ENCODE results near the gene YIPF1.
"Not testable (repeated sequence)": the region's sequence is repeated elsewhere in the genome, so short reads cannot be mapped to it uniquely, and the experiment has no call there.

YIPF1 gene

GRCh38 chr1:53838654-53838974, 51.0 kb downstream of the YIPF1 start:
- DNase-seq (no peak), ATAC-seq (no peak)
- H3K4me3 Mint-ChIP-seq, result peak overlapping the region; percentile 100
- peaks cover 12% of the 10 kb centered on the region for H3K36me3 Mint-ChIP-seq (ENCODE audit: low read depth)
- H3K9me3 Mint-ChIP-seq, result peaks cover 9% of the 10 kb centered on the region
- peaks cover 4% of the 10 kb centered on the region for H3K27me3 Mint-ChIP-seq
- H3K27ac Mint-ChIP-seq, result peak overlapping the region; percentile 98
- peaks cover 30% of the 10 kb centered on the region for H3K4me1 Mint-ChIP-seq

GRCh38 chr1:53837924-53838653, 51.5 kb downstream of the YIPF1 start, which contains the start of gene NDC1:
TSS of gene NDC1 (minus strand) at chr1:53838296. CDS start at chr1:53838261, 35 bp downstream.
- peaks cover 9% of the 10 kb centered on the region for H3K9me3 Mint-ChIP-seq
- H3K36me3 Mint-ChIP-seq (ENCODE audit: low read depth), result peaks cover 14% of the 10 kb centered on the region
- peak within 1 kb of the TSS; percentile 98 for H3K27ac Mint-ChIP-seq
- peaks cover 2% of the 10 kb centered on the region for H3K27me3 Mint-ChIP-seq
- H3K4me1 Mint-ChIP-seq, result peaks cover 30% of the 10 kb centered on the region
- ATAC-seq, result peak; percentile 94
- DNase-seq, result peak; percentile 86
- peak within 1 kb of the TSS; percentile 100 for H3K4me3 Mint-ChIP-seq

GRCh38 chr1:53837646-53837923, 52.0 kb downstream of the YIPF1 start:
- peaks cover 14% of the 10 kb centered on the region for H3K36me3 Mint-ChIP-seq (ENCODE audit: low read depth)
- ATAC-seq, result no peak
- peak overlapping the region; percentile 100 for H3K4me3 Mint-ChIP-seq
- H3K4me1 Mint-ChIP-seq, result peaks cover 30% of the 10 kb centered on the region
- H3K27ac Mint-ChIP-seq, result peak overlapping the region; percentile 98
- peaks cover 2% of the 10 kb centered on the region for H3K27me3 Mint-ChIP-seq
- no peak for DNase-seq
- H3K9me3 Mint-ChIP-seq, result peaks cover 8% of the 10 kb centered on the region

- Mint-ChIP-seq H3K9me3 (no peaks in the 10 kb centered on the region), H3K4me3 (no peak overlapping the region), H3K27ac (no peak overlapping the region), H3K4me1 (peaks cover 30% of the 10 kb centered on the region), H3K27me3 (no peaks in the 10 kb centered on the region), H3K36me3 (ENCODE audit: low read depth) (peaks cover 17% of the 10 kb centered on the region)
- ATAC-seq, result no peak
- no peak for DNase-seq
These were observed 54.1 kb downstream of the YIPF1 start for GRCh38 chr1:53835491-53835890.

GRCh38 chr1:53834776-53835175, 54.8 kb downstream of the YIPF1 start:
- Mint-ChIP-seq H3K27me3 (no peaks in the 10 kb centered on the region), H3K4me1 (peaks cover 30% of the 10 kb centered on the region), H3K27ac (no peak overlapping the region), H3K36me3 (ENCODE audit: low read depth) (peaks cover 17% of the 10 kb centered on the region), H3K4me3 (no peak overlapping the region), H3K9me3 (no peaks in the 10 kb centered on the region)
- ATAC-seq (no peak), DNase-seq (no peak)

GRCh38 chr1:53833393-53833792, 56.2 kb downstream of the YIPF1 start:
- no peak for DNase-seq
- peaks cover 27% of the 10 kb centered on the region for H3K36me3 Mint-ChIP-seq (ENCODE audit: low read depth)
- no peaks in the 10 kb centered on the region for H3K27me3 Mint-ChIP-seq
- no peak overlapping the region for H3K4me3 Mint-ChIP-seq
- no peak for ATAC-seq
- no peaks in the 10 kb centered on the region for H3K9me3 Mint-ChIP-seq
- no peak overlapping the region for H3K27ac Mint-ChIP-seq
- peaks cover 24% of the 10 kb centered on the region for H3K4me1 Mint-ChIP-seq

- no peak for ATAC-seq
- H3K4me3 Mint-ChIP-seq, result no peak overlapping the region
These were observed 63.2 kb downstream of the YIPF1 start for GRCh38 chr1:53826367-53826766.

GRCh38 chr1:53825306-53825705, 64.3 kb downstream of the YIPF1 start:
- no peaks in the 10 kb centered on the region for H3K9me3 Mint-ChIP-seq
- H3K27ac Mint-ChIP-seq, result no peak overlapping the region
- H3K36me3 Mint-ChIP-seq (ENCODE audit: low read depth), result peaks cover 39% of the 10 kb centered on the region
- ATAC-seq, result no peak
- no peaks in the 10 kb centered on the region for H3K27me3 Mint-ChIP-seq
- no peak for DNase-seq
- H3K4me1 Mint-ChIP-seq, result no peaks in the 10 kb centered on the region
- no peak overlapping the region for H3K4me3 Mint-ChIP-seq

More at GRCh38 chr1:53826367-53826766, 63.2 kb downstream of the YIPF1 start:
- Mint-ChIP-seq H3K27ac (no peak overlapping the region), H3K4me1 (no peaks in the 10 kb centered on the region), H3K36me3 (ENCODE audit: low read depth) (peaks cover 38% of the 10 kb centered on the region), H3K9me3 (no peaks in the 10 kb centered on the region), H3K27me3 (no peaks in the 10 kb centered on the region)
- no peak for DNase-seq

GRCh38 chr1:53822931-53823330, 66.7 kb downstream of the YIPF1 start:
- H3K9me3 Mint-ChIP-seq, result no peaks in the 10 kb centered on the region
- ATAC-seq (no peak), DNase-seq (no peak)
- no peaks in the 10 kb centered on the region for H3K27me3 Mint-ChIP-seq
- H3K36me3 Mint-ChIP-seq (ENCODE audit: low read depth), result peaks cover 47% of the 10 kb centered on the region
- H3K4me3 Mint-ChIP-seq, result no peak overlapping the region
- no peak overlapping the region for H3K27ac Mint-ChIP-seq
- H3K4me1 Mint-ChIP-seq, result no peaks in the 10 kb centered on the region

- DNase-seq, result no peak
- H3K36me3 Mint-ChIP-seq (ENCODE audit: low read depth), result peaks cover 52% of the 10 kb centered on the region
- H3K9me3 Mint-ChIP-seq, result no peaks in the 10 kb centered on the region
- H3K4me3 Mint-ChIP-seq, result no peak overlapping the region
- ATAC-seq, result no peak
- H3K27me3 Mint-ChIP-seq, result no peaks in the 10 kb centered on the region
- H3K27ac Mint-ChIP-seq, result no peak overlapping the region
- H3K4me1 Mint-ChIP-seq, result no peaks in the 10 kb centered on the region
These were observed 68.2 kb downstream of the YIPF1 start for GRCh38 chr1:53821380-53821779.

GRCh38 chr1:53819387-53819786, 70.2 kb downstream of the YIPF1 start:
- H3K4me1 Mint-ChIP-seq, result no peaks in the 10 kb centered on the region
- H3K4me3 Mint-ChIP-seq, result no peak overlapping the region
- no peak for ATAC-seq
- peaks cover 61% of the 10 kb centered on the region for H3K36me3 Mint-ChIP-seq (ENCODE audit: low read depth)
- no peak for DNase-seq
- no peaks in the 10 kb centered on the region for H3K9me3 Mint-ChIP-seq
- no peak overlapping the region for H3K27ac Mint-ChIP-seq
- no peaks in the 10 kb centered on the region for H3K27me3 Mint-ChIP-seq

- H3K36me3 Mint-ChIP-seq (ENCODE audit: low read depth), result peaks cover 75% of the 10 kb centered on the region
- not testable (repeated sequence) for ATAC-seq
These were observed 73.0 kb downstream of the YIPF1 start for GRCh38 chr1:53816584-53816983.

GRCh38 chr1:53815484-53815883, 74.1 kb downstream of the YIPF1 start:
- not testable (repeated sequence) for DNase-seq, H3K27me3 Mint-ChIP-seq, H3K9me3 Mint-ChIP-seq, H3K4me1 Mint-ChIP-seq, ATAC-seq, H3K27ac Mint-ChIP-seq, H3K4me3 Mint-ChIP-seq
- H3K36me3 Mint-ChIP-seq (ENCODE audit: low read depth), result peaks cover 83% of the 10 kb centered on the region

More at GRCh38 chr1:53816584-53816983, 73.0 kb downstream of the YIPF1 start:
- not testable (repeated sequence) for H3K27me3 Mint-ChIP-seq, H3K4me3 Mint-ChIP-seq, H3K4me1 Mint-ChIP-seq, H3K9me3 Mint-ChIP-seq, DNase-seq, H3K27ac Mint-ChIP-seq

- no peak for ATAC-seq
- peak; percentile 19 for DNase-seq
- Mint-ChIP-seq H3K27me3 (no peaks in the 10 kb centered on the region), H3K9me3 (no peaks in the 10 kb centered on the region), H3K4me1 (no peaks in the 10 kb centered on the region), H3K4me3 (no peak overlapping the region), H3K36me3 (ENCODE audit: low read depth) (peaks cover 71% of the 10 kb centered on the region), H3K27ac (no peak overlapping the region)
These were observed 78.2 kb downstream of the YIPF1 start for GRCh38 chr1:53811414-53811851.

- peaks cover 67% of the 10 kb centered on the region for H3K36me3 Mint-ChIP-seq (ENCODE audit: low read depth)
These were observed 79.1 kb downstream of the YIPF1 start for GRCh38 chr1:53810497-53810896.

GRCh38 chr1:53810007-53810406, 79.6 kb downstream of the YIPF1 start:
- Mint-ChIP-seq H3K9me3 (no peaks in the 10 kb centered on the region), H3K27me3 (no peaks in the 10 kb centered on the region), H3K4me3 (no peak overlapping the region), H3K27ac (no peak overlapping the region), H3K4me1 (no peaks in the 10 kb centered on the region), H3K36me3 (ENCODE audit: low read depth) (peaks cover 66% of the 10 kb centered on the region)
- ATAC-seq (no peak), DNase-seq (no peak)

More at GRCh38 chr1:53810497-53810896, 79.1 kb downstream of the YIPF1 start:
- ATAC-seq, result no peak
- DNase-seq, result no peak
- H3K4me3 Mint-ChIP-seq, result no peak overlapping the region
- H3K27me3 Mint-ChIP-seq, result no peaks in the 10 kb centered on the region
- no peaks in the 10 kb centered on the region for H3K4me1 Mint-ChIP-seq
- no peaks in the 10 kb centered on the region for H3K9me3 Mint-ChIP-seq
- no peak overlapping the region for H3K27ac Mint-ChIP-seq
